ENCODE data around the gene FAM43B.

Gene FAM43B

GRCh38 chr1:20593756-20594155 lies 41.4 kb downstream of the FAM43B start:
- no peak for DNase-seq

DNA sequence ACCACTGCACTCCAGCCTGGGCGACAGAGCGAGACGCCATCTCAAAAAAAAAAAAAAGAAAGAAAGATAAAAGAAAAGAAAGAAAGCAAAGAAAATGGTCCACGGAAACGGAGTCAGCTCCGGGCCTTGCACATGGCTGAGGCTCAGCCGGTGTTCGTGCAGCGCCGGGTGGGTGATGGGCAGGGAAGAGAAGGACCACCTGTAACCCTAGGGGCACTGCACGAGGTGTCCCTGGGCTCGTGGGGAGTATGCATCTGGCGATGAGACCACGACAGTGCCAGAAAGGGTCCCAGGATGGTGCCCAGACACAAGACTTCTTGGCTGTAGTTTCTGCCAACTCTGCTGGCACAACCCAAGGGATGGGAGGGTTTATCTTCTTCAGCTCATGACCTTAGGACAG lies 42.4 kb downstream of the FAM43B start:
- no peak for DNase-seq

DNA sequence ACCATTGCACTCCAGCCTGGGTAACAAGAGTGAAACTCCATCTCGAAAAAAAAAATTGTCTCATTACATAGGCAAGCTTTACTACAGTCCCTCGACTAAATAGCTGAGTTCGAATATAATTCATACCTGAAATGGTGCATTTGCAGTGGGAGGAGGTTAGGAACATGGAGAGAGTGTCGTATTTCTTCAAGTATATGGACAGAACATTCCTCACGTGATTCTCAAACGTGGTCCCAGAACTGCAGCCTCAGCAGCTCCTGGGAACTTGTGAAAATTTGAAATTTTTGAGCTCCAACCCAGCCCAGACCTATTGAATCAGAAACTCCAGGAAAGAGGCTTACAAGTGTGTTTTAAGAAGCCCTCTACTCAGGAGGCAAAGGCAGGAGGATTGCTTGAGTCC lies 43.7 kb downstream of the FAM43B start:
- DNase-seq = no peak

DNA sequence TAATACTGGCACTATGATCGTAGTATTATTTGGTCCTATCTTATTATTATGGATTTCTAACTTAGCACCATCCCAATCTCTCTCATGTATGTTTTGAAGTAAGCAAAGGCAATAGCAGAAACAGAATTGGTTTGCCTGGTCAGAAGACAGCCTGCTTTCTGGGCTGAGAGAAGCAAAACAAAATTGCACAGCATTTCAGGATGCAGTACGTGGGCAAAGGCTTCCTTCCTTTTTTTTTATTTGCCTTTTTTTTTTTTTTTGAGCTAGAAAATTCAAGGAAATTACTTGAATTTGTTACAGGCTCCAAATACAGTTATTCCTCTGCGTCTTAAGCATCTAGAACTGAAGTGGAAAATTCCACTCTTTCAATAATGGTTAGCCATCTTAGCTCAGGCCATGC lies 45.3 kb downstream of the FAM43B start:
- no peak for DNase-seq

- DNase-seq = no peak
Measured at GRCh38 chr1:20600156-20600555, 47.8 kb downstream of the FAM43B start.

DNA sequence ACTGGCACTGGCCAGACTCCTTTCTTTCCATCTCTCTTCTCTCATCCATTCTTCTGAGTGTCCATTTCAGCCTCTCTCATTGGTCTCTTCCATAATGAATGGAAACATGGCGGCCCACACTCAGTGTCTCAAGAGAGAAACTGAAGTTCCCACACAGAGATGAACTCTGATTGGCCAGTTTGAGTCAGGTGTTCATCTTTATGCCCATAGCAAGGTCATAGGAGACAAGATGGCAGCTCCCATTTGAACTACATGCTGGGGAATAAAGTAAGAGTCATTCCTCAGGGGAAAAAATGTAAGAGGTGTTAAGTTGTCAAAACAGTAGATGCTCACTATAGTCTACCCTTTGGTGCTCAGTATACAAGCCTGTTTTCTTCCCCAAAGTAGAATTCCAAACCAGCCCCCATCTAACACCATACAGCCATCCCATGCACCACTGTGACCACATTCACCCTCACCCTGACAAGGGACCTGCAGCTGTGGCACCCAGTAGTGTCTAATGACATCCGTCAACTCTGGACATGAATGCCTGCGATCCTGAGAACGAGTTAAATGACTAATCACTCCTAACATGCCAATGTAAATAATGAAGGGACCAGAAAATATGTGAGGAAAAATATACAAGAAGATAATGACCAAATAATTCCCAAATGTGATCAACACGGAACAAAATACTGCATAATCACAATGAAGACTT lies 48.9 kb downstream of the FAM43B start:
- no peak for DNase-seq

GRCh38 chr1:20602851-20603450 lies 50.6 kb downstream of the FAM43B start:
- no peak for DNase-seq

DNA sequence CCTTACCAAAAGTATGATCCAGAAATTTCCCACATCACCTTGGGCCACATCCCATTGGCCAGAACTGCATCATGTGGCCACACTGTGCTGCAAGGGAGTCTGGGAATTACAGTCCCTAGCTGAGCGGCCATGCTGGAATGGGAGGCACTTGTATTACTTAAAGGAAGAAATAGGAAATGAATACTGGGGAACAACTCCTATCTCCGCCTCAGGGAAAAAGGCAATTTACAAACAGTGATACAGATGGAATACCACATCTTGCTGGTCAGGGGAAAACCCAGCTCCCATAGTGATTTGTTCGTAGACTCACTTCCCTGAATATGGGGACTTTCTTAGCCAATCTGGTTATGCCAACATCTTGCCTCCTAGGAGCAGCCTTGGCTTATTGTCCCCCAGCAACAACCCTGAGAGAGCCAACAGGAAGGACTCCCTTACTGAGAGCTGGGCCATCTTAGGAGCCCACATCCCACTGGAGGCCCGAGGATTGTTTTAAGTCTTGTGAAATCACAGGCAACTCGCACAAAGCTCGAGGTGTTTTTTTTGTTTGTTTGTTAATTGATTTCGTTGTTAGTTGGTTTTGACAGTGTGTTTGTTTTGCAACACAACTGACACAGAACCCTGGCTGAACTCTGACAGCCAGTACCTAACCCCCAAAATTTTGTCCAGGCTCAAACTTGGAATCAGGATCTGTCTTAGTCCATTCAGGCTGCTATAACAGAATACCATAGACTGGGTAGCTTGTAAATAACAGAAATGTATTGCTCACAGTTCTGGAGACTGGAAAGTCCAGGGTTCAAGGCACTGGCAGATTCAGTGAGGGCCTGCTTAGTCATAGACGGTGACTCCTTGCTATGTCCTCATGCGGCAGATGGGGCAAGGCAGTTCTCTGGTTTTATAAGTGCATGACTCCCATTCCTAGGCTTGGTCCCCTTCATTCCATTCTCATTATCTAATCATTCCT lies 51.4 kb downstream of the FAM43B start:
- DNase-seq = peak; percentile 94
